Right forelimb (tissue), 1 donor: Measurements from ENCODE around the gene GABBR2.

Source experiments
- DNase-seq: peaks from one replicate; pipeline ENCODE4 v3.0.0-alpha.2; 2018

The GABBR2 gene

GRCh38 chr9:98427491-98427890 lies 281.2 kb downstream of the GABBR2 start:
- no peak for DNase-seq

GRCh38 chr9:98425079-98425478 lies 283.7 kb downstream of the GABBR2 start:
- DNase-seq = no peak

GRCh38 chr9:98419260-98419603 lies 289.5 kb downstream of the GABBR2 start:
- no peak for DNase-seq

GRCh38 chr9:98418578-98419259 lies 290.0 kb downstream of the GABBR2 start:
- no peak for DNase-seq

GRCh38 chr9:98416294-98417248 lies 292.2 kb downstream of the GABBR2 start:
- DNase-seq = no peak

- DNase-seq = no peak
Measured at GRCh38 chr9:98415782-98416181, 293.0 kb downstream of the GABBR2 start.

GRCh38 chr9:98413084-98413483 lies 295.7 kb downstream of the GABBR2 start:
- no peak for DNase-seq

- no peak for DNase-seq
Measured at GRCh38 chr9:98412101-98412842, 296.5 kb downstream of the GABBR2 start.

- peak; percentile 74 for DNase-seq
Measured at GRCh38 chr9:98410185-98410697, 298.5 kb downstream of the GABBR2 start.

GRCh38 chr9:98409719-98410118 lies 299.0 kb downstream of the GABBR2 start:
- no peak for DNase-seq

- no peak for DNase-seq
Measured at GRCh38 chr9:98406469-98406868, 302.3 kb downstream of the GABBR2 start.

- DNase-seq = no peak
Measured at GRCh38 chr9:98404237-98404636, 304.5 kb downstream of the GABBR2 start.

GRCh38 chr9:98403715-98404114 lies 305.0 kb downstream of the GABBR2 start:
- DNase-seq = no peak

- peak; percentile 3 for DNase-seq
Measured at GRCh38 chr9:98402019-98402840, 306.5 kb downstream of the GABBR2 start.

- DNase-seq = peak; percentile 35
Measured at GRCh38 chr9:98401140-98402018, 307.4 kb downstream of the GABBR2 start.

- DNase-seq = no peak
Measured at GRCh38 chr9:98399950-98400683, 308.6 kb downstream of the GABBR2 start.

- DNase-seq = no peak
Measured at GRCh38 chr9:98396656-98397055, 312.1 kb downstream of the GABBR2 start.

GRCh38 chr9:98396236-98396635 lies 312.5 kb downstream of the GABBR2 start:
- DNase-seq = no peak

GRCh38 chr9:98391867-98392266 lies 316.9 kb downstream of the GABBR2 start:
- DNase-seq = no peak

GRCh38 chr9:98391406-98391805 lies 317.3 kb downstream of the GABBR2 start:
- DNase-seq = no peak

GRCh38 chr9:98385751-98386150 lies 323.0 kb downstream of the GABBR2 start:
- no peak for DNase-seq
